ENCODE results near the gene SLC25A34. TPM values are rescaled to one million over a fixed set of nuclear protein-coding genes. Genes with fewer than 3 reads are reported as not detected.

The SLC25A34 gene
- total RNA-seq, 6 experiments from 2014 or later, result 0.69 to 11.6 (median 3.2) TPM

- H3K9me3 ChIP-seq, result no peaks in the 10 kb centered on the region
- H3K27ac ChIP-seq, result no peak overlapping the region
- intact Hi-C loops (cut with DNase I), result no loop called here
- no peak for TF ChIP-seq CTCF (IDR thresholded peaks at IDR 0.05)
- no peak for TF ChIP-seq POLR2A (IDR thresholded peaks at IDR 0.05)
- H3K4me1 ChIP-seq, result no peaks in the 10 kb centered on the region
- no peaks in the 10 kb centered on the region for H3K36me3 ChIP-seq
- ATAC-seq, result no peak
- DNase-seq, result no peak
- no peaks in the 10 kb centered on the region for H3K27me3 ChIP-seq
- WGBS (ENCODE audit: insufficient coverage, low coverage, low lambda C conversion rate, missing lambda C conversion rate), result 50% methylated on average over 3 of the region's 20 CpGs
- H3K4me3 ChIP-seq, result no peak overlapping the region
These were observed 29.6 kb downstream of the SLC25A34 start for GRCh38 chr1:15765495-15766194.

DNA sequence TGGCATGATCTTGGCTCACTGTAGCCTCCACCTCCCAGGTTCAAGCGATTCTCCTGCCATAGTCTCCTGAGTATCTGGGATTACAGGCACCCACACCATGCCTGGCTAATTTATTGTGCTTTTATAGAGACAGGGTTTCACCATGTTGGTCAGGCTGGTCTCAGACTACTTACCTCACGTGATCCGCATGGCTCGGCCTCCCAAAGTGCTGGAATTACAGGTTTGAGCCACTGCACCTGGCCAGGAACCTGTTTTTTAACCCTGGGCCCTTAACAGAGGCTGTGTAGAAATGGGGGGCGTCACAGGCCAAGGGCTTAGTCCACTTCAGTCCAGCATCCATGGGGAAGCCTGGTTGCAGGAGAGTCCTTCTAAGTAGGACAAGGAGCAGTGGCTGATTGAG lies 31.9 kb downstream of the SLC25A34 start:
- no peak overlapping the region for H3K4me3 ChIP-seq
- peaks cover 0 to 3% (median 0%) of the 10 kb centered on the region in 4 donors for H3K36me3 ChIP-seq
- 100% methylated on average over 2 of the region's 5 CpGs for WGBS (ENCODE audit: insufficient coverage, low coverage, low lambda C conversion rate, missing lambda C conversion rate)
- H3K27me3 ChIP-seq, result no peaks in the 10 kb centered on the region
- H3K27ac ChIP-seq, result no peak overlapping the region
- intact Hi-C loops (cut with DNase I), result no loop called here
- TF ChIP-seq CTCF (IDR thresholded peaks at IDR 0.05), result no peak
- TF ChIP-seq POLR2A (IDR thresholded peaks at IDR 0.05), result no peak
- H3K4me1 ChIP-seq, result no peaks in the 10 kb centered on the region
- ATAC-seq, result no peak
- DNase-seq, result no peak
- H3K9me3 ChIP-seq, result no peaks in the 10 kb centered on the region

DNA sequence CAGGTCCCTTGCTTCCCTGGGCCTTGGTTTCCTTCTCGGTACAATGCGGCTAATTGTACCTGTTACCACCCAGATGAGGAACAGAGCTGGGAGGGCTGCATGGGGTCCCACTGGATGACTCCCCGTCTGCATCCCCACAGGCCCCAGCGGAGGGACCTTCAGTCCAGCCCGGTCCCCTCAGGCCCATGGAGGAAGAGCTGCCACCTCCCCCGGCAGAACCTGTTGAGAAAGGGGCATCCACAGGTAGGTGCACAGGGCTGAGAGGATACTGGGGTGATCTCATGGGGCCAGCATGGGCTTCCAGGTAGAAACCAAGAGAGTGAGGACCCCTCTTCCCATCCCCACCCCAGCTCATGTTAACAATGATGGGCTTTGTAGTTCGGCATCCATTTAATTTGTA lies 32.3 kb downstream of the SLC25A34 start:
- no peak for TF ChIP-seq POLR2A (IDR thresholded peaks at IDR 0.05)
- TF ChIP-seq CTCF (IDR thresholded peaks at IDR 0.05), result no peak
- no peak overlapping the region for H3K4me3 ChIP-seq
- 70% methylated on average over 1 of the region's 7 CpGs for WGBS (ENCODE audit: insufficient coverage, low coverage, low lambda C conversion rate, missing lambda C conversion rate)
- DNase-seq, result no peak
- peaks cover 0 to 3% (median 0%) of the 10 kb centered on the region in 4 donors for H3K36me3 ChIP-seq
- no peak overlapping the region for H3K27ac ChIP-seq
- H3K27me3 ChIP-seq, result no peaks in the 10 kb centered on the region
- intact Hi-C loops (cut with DNase I), result no loop called here
- ATAC-seq, result no peak
- no peaks in the 10 kb centered on the region for H3K9me3 ChIP-seq
- H3K4me1 ChIP-seq, result no peaks in the 10 kb centered on the region

DNA sequence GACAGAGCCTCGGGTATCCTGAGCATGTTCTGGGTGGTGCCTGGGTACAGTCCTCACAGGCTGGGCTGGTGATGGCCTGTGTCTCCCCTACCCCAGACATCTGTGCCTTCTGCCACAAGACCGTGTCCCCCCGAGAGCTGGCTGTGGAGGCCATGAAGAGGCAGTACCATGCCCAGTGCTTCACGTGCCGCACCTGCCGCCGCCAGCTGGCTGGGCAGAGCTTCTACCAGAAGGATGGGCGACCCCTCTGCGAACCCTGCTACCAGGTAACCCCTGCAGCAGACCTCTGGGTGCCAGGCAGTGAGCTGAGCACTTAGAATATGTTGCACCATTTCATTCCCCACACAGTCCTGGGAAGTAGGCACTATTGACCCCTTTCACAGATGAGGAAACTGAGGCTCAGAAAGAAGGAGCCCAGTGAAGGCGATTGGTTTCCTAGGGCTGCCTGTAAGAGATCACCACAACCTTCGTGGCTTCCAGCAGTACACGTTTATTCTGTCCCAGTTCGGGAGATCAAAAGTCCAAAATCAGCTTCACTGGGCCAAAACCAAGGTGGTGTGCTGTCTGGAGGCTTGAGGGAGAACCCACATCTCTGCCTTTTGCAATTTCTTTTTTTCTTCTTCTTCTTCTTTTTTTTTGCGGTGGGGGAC lies 34.4 kb downstream of the SLC25A34 start:
- Histone ChIP-seq H3K36me3 (peaks cover 0 to 3% (median 0%) of the 10 kb centered on the region in 4 donors), H3K4me1 (no peaks in the 10 kb centered on the region), H3K27me3 (no peaks in the 10 kb centered on the region), H3K27ac (no peak overlapping the region), H3K4me3 (no peak overlapping the region), H3K9me3 (no peaks in the 10 kb centered on the region)
- no peak for DNase-seq
- peak in 2 of 4 donors; percentile 36 to 58 for ATAC-seq
- WGBS (ENCODE audit: insufficient coverage, low coverage, low lambda C conversion rate, missing lambda C conversion rate), result 64% methylated on average over 8 of the region's 14 CpGs
- TF ChIP-seq CTCF (IDR thresholded peaks at IDR 0.05), result no peak
- no peak for TF ChIP-seq POLR2A (IDR thresholded peaks at IDR 0.05)
- intact Hi-C loops (cut with DNase I), result no loop called here
